Prostate gland (tissue), 2 donors: Measurements from ENCODE around the gene EGLN2.
"Not testable (repeated sequence)": the region's sequence is repeated elsewhere in the genome, so short reads cannot be mapped to it uniquely, and the experiment has no call there.

Experiments used
- CTCF ChIP-seq, 4 experiments: fragments of 200-600 bp in 2 of 4; fragments of 450-650 bp in 2 of 4; sonication (generic) in 2 of 4; IDR thresholded peaks; 1 replicate in 3 of 4; 2 replicates in 1 of 4; pipeline ENCODE4 v1.5.1; 2016 to 2019; ENCODE audit warnings: antibody characterized with exemption in 4 of 4, mild to moderate bottlenecking in 2 of 4, moderate library complexity in 2 of 4
- POLR2A ChIP-seq: fragments of 450-650 bp; IDR thresholded peaks from one replicate; pipeline ENCODE4 v1.6.1; 2016; ENCODE audit warnings: antibody characterized with exemption, mild to moderate bottlenecking

GRCh38 chr19:40766385-40766784 is 32.6 kb upstream of the EGLN2 start:
- TF ChIP-seq CTCF (IDR thresholded peaks at IDR 0.05); POLR2A: not testable (repeated sequence)
